MM.1S (cell line): Measurements from ENCODE around the gene CYP17A1.

Experiments used
- CTCF ChIP-seq: fragments of 300-600 bp; sonication (generic); IDR thresholded peaks from 2 replicates; pipeline ENCODE4 v1.5.1; 2016; ENCODE audit warnings: antibody characterized with exemption, low read length, mixed read lengths
- EZH2 ChIP-seq: fragments of 300-600 bp; sonication (generic); optimal IDR thresholded peaks from 2 replicates; pipeline ENCODE3; 2017; ENCODE audit warnings: low read depth, mild to moderate bottlenecking, antibody characterized with exemption, low read length, mixed read lengths
- EZH2phosphoT487 ChIP-seq: fragments of 300-600 bp; sonication (generic); IDR thresholded peaks from 2 replicates; pipeline ENCODE4 v1.6.1; 2018; ENCODE audit warnings: antibody characterized with exemption, low read length

GRCh38 chr10:102808380-102808779 is 28.8 kb downstream of the CYP17A1 start:
- TF ChIP-seq EZH2phosphoT487: no peak
- TF ChIP-seq CTCF: no peak
- TF ChIP-seq EZH2: no peak
